Superior temporal gyrus (tissue), 1 donor: ENCODE measurements around the gene HDGFL3.

ENCODE experiments used
- DNase-seq: peaks from one replicate; pipeline ENCODE4 v3.0.0-alpha.2; 2016; ENCODE audit errors: extremely low spot score

The HDGFL3 gene

DNA sequence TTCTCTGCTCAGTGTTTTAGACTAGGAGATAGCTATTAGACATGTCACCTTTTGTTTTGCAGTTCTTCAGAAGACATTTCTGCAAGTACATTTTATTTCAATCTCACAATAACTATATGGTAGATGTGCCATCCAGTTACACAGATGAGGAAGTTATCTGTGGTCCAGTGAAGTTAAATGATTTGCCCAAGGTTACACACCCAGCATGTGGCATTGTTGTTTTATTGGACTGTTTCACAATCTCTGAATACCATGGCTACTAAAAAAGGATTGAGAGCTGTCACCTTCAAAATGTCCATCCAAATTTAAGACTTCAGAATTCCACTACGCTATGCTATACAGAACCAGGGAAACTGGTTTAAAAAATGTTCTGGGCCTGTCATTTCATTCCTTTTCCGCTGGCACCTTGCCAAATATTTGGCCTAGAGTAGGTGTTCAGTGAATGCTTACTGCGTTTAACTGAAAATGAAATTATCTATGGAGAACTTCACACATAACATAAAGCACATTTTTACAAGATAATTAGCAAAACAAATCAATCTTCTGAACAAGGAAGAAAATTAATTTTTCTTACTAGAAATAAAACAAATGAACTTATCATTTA, 80.0 kb downstream of the HDGFL3 start:
- DNase-seq, result no peak

GRCh38 chr15:83123529-83123928, 84.1 kb downstream of the HDGFL3 start:
- no peak for DNase-seq

DNA sequence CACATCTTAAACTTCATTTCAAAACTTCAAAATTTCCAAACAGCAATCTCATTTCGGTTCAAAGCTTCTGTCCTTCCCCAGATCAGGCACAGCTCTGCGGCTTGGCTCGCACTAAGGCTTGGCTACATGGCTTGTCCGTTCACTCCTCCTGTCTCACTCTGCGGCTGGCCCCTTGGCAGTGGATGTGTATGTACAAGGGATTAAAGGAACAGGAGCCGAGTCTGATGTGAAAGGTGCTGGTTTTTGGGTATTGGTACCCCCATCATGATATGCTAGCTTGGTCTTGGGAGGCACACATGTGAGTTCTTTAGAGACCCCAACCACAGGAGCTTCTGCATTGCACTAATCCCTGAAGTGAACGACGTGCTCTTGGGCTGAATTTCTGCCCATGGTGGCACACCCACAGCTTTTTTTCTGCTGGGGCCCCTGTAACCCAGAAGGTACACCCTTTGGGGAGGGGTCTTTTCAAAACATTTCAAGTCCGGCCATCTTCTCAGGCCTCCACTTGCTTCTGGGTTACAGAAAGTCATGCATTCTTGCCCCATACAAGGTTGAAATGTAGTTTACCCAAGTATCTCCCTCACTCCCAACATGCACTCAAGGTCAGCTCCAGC, 87.5 kb downstream of the HDGFL3 start:
- no peak for DNase-seq

GRCh38 chr15:83118968-83119367, 88.7 kb downstream of the HDGFL3 start:
- DNase-seq, result no peak

GRCh38 chr15:83118291-83118827, 89.3 kb downstream of the HDGFL3 start:
- no peak for DNase-seq

DNA sequence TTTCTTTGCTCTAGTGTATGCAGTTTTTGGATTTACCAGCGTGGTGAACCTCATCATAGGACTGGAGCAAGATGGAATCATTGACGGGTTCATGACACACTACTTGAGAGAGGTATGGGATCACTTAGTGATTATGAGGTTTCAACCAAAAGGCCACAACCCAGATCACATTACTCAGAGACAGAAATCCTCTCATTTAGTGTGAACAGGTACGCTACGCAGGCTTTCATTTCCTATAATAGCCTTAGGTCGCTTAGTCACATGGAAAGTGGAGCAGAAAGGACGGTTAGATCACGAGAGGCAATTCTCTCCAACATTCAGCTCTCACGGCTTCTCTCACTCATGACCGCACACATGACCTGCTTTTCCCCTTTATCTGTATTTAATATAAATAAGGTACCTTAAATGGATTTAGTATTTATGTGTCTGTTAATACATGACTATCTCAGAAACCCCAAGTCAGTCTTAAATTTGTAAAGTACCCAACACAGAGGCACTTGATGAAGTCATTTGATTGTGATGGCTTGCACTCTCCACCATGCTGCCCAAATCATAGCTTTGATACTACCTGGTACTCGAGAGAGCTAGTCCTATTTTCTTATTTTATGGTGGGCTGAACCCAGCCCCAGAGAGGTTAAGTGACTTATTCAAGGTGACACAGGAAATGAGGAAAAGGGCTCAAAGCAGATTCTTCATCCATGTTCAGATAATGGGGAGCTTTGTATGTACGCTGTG, 91.6 kb downstream of the HDGFL3 start:
- DNase-seq, result no peak

- DNase-seq, result no peak
Measured at GRCh38 chr15:83115410-83115809, 92.2 kb downstream of the HDGFL3 start.

- no peak for DNase-seq
Measured at GRCh38 chr15:83114856-83115255, 92.8 kb downstream of the HDGFL3 start.

DNA sequence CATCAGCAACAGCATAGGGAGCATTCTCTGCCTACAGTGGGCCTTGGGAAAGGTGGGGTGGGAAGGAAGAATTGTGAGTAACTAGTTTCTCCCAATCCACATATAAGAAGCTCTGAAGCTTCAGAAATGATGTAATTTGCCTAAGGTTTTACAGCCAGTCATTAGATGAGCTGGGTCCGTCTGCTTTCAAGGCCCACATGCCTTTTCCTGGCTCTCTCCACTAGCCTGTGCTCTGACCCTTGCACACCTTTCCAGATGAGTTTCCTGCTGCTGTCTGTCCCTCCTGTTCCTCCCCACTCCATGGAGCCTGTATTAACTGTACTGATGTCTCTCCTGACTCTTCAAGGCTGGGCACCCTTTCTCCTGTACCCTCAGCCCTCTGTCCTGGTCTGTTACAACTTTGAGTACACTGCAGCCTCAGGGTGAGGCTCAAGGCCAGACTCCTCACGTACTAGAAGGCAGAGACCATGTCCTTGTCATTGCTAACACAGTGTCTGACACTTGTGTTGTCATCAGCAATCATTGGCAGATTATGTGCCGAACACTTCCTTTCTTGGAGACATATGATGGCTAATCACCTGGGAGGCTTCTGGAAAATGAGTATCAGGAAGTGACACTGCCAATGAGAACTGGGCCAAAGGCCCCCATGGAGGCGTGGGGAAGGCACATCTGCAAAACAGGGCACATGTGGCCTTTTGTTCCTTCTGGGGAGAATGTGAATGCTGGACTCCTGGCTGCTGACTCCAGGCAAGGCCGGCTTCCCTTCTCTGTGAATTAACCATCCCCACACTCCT, 93.5 kb downstream of the HDGFL3 start:
- DNase-seq, result no peak

- DNase-seq, result no peak
Measured at GRCh38 chr15:83112956-83113299, 94.7 kb downstream of the HDGFL3 start.

DNA sequence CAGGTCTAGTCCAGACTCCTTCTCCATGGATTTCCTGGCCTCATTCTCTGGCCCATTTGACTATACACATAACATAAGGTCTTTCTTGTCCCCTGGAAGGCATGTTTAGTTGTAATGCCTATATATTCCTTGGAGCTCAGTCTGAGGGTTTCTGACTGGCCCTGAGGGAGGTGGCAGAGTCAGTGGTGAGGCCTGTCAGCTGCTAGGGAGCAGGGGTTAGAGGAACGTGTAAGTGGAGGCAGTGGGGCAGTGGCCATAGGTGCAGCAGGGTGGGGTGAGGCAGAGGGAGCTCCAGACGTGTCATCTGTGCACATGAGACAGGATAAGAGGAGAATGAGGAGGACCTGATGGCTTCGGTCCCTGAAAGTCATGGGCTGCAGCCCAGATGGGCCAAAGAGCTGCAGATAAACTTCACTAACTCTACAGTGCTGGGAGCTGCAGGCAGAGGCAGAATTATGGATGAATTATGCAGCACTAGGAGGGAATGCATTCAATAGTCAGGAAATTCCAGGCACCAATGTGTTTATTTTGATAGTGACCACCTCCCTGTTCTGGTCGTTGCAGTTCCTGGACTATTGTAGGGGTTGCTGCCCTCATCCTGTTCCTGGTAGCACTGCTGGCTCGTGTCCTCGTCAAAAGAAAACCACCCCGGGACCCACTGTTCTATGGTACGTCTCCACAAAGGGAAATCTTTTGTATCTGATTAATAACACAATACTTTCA, 95.2 kb downstream of the HDGFL3 start:
- no peak for DNase-seq

DNA sequence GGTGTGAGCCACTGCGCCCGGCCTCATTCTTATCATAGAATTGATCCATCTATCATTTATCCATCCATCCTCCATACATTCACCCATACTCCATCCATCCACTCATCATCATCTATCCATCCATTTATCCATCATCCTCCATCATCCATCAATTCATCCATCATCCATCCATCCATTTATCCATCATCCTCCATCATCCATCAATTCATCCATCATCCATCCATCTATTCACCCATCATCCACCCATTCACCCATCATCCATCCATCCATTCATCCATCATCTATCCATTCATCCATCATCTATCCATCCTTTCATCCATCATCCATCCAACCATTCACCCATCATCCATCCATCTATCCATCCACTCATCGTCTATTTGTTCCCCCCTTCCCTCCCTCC, 96.5 kb downstream of the HDGFL3 start:
- no peak for DNase-seq

DNA sequence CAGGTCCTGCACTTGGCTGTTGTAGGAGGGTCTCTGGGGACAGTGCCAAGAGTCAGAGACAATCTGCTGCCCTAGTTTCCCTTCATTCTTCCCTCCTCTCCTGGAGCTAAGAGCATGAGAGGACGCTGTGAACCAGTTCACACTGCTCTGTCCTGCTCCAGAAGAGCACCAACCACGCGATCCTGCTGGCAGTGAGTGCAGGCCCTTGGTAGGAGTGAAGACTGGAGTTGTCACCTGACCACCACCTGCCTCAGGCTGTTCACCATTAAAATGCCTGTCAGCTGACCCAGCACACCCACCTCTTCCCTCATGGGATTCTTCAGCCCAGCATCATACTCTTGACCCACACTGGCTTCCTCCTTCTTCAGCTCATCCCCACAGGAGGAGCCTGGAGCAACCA, 97.2 kb downstream of the HDGFL3 start:
- no peak for DNase-seq

GRCh38 chr15:83109532-83109931, 98.1 kb downstream of the HDGFL3 start:
- DNase-seq, result no peak

DNA sequence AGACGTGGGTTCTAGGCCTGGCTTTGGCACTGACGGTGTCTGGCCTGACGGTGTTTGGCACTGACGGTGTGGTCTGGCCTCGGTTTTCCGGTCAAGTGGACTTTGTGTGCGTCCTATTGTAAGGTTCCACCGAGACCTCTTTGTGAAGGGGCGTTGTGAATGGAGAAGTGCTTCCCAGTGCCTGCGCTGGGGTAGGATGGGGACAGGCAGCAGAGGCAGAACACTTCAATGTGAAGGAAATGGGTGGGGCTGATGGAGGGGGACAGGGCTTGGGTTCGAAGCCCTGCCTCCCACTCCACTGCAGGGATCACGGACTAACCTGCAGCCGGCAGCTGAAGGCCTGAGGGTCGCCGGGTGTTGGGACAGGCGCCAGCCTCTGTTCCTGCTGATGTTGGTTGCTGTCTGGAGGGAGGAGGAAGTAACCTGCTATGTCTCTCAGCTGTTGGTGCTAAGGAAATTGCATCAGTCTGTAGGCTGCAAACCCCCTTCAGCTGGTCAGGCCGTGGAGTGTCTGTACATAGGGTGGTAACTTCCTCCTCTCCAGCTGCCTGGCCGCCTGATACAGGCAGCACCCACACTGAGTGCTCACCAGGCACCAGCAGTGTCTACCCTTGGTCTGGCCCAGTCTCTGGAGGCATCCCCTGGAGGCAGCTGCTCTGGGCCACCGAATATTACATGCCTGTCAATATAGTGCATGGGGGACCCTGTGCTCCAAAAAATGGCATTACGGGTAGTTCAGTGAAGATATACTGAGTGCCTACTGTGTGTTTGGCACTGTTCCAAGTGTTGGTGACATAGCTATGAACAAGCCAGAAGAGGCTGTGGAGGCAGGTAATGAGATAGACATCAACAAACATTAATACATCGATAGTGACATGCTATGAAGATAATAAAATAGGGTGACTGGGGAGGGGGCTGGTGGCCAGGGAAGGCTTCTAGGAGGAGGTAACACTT, 99.1 kb downstream of the HDGFL3 start:
- no peak for DNase-seq

DNA sequence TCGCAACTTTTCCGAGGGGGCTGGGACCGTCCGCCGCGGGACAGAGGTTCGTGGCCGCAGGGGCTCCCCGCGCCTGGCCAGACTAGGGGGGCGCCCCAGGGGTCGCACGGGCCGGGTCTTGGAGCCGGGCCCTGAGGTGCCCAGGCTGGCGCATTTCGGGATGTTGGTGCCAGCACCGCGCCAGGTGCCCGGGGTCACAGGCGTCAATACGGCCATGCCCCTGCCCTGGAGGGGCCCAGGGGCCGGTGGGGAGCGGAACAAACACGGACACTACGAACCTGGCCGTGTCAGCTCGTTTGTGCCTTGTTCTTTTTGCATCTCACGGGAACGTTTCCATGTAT, 99.8 kb downstream of the HDGFL3 start:
- no peak for DNase-seq

DNA sequence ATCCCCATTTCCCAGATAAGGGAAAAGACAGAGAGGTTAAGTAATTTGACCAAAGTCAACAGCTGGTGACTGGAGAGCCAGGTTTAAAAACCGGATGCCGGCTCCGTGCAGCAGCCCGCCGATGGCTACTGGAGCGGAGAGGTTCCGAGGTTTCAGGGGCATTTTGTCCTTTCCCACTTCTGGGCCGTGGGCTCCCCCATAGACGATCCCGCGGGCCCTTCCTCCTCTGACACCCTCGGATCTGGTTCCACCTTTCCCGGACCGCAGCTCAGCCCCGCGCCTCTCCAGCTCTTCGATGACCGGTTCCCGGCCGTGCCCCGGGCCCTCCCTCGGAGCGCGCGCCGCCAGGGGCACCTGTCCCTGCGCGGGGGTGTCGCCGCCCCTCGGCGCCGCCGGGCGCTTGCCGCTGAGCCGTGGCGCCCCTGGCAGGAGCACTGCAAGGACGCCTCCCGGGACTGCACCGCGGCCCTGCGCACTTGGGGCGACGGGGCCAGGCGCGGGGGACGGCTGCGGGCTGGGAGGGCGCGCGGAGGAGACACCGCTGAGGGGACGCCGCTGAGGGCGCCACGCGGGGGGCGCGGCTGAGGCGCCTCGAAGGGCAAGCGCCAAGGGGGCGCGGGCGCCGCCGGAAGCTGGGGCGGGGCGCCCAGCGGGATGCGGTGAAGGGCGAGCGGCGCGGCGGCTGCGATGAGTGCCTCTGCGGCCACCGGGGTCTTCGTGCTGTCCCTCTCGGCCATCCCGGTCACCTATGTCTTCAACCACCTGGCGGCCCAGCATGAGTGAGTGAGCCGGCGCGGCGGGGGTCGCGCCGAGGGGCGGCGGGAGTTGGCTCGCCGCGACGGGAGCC, 100.4 kb downstream of the HDGFL3 start, which contains the start of gene TM6SF1:
Gene TM6SF1 (plus strand): TSS at position 652 of the 847 bp plus-strand sequence. CDS start 36 bp downstream, at position 688.
- no peak for DNase-seq

GRCh38 chr15:83105440-83105839, 102.2 kb downstream of the HDGFL3 start:
- no peak for DNase-seq

GRCh38 chr15:83104141-83104540, 103.5 kb downstream of the HDGFL3 start:
- no peak for DNase-seq
